ENCODE results near the gene CUL1.

The CUL1 gene

GRCh38 chr7:148738737-148739535 is 40.2 kb downstream of the CUL1 start:
- no peak for TF ChIP-seq POLR2AphosphoS5 (IDR thresholded peaks at IDR 0.05; ENCODE audit: low read depth, low read length)
- no peak for TF ChIP-seq POLR2A (IDR thresholded peaks at IDR 0.05; ENCODE audit: low read depth, low read length)
- no peak for TF ChIP-seq TAF1 (IDR thresholded peaks at IDR 0.05; ENCODE audit: borderline replicate concordance, low read depth, low read length)
- DNase-seq (ENCODE audit: insufficient read length) (no peak), FAIRE-seq (no peak)

- TF ChIP-seq TAF1 (IDR thresholded peaks at IDR 0.05; ENCODE audit: borderline replicate concordance, low read depth, low read length) (no peak), POLR2A (IDR thresholded peaks at IDR 0.05; ENCODE audit: low read depth, low read length) (no peak), POLR2AphosphoS5 (IDR thresholded peaks at IDR 0.05; ENCODE audit: low read depth, low read length) (no peak)
- no peak for DNase-seq (ENCODE audit: insufficient read length)
- no peak for FAIRE-seq
Observed at GRCh38 chr7:148746135-148746534, 47.4 kb downstream of the CUL1 start.

GRCh38 chr7:148747274-148747673 is 48.6 kb downstream of the CUL1 start:
- DNase-seq (ENCODE audit: insufficient read length), result no peak
- no peak for TF ChIP-seq TAF1 (IDR thresholded peaks at IDR 0.05; ENCODE audit: borderline replicate concordance, low read depth, low read length)
- TF ChIP-seq POLR2AphosphoS5 (IDR thresholded peaks at IDR 0.05; ENCODE audit: low read depth, low read length), result no peak
- TF ChIP-seq POLR2A (IDR thresholded peaks at IDR 0.05; ENCODE audit: low read depth, low read length), result no peak
- FAIRE-seq, result no peak

DNA sequence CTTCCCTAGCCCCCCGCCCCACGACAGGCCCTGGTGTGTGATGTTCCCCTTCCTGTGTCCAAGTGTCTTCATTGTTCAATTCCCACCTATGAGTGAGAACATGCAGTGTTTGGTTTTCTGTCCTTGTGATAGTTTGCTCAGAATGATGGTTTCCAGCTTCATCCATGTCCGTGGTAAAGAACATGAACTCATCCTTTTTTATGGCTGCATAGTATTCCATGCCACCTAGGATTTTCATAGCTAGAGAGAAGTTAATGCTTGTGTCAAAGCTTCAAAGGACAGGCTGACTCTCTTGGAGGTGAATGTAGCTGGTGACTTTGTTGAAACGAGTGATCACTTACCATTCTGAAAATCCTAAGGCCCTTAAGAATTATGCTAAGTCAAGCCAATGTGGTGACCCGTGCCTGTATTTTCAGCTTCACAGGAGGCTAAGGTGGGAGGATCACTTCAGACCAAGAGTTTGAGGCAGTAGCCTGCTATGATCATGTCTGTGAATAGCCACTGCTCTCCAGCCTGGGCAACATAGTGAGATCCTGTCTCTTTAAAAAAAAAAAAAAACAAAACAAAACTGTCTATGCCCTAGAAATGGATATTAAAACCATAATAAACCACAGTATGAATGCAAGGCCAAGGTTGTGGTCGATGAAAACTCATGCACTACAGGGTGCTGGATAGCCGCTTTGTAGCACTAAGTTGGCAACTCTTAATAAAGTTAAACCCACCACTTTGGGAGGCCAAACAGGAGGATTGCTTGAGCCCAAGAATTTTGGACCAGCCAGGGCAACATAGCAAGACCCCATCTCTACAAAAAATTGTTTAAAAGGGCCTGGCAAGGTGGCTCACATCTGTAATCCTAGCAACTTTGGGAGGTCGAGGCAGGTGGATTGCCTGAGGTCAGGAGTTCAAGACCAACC is 52.0 kb downstream of the CUL1 start:
- no peak for DNase-seq (ENCODE audit: insufficient read length)
- TF ChIP-seq POLR2A (IDR thresholded peaks at IDR 0.05; ENCODE audit: low read depth, low read length) (no peak), POLR2AphosphoS5 (IDR thresholded peaks at IDR 0.05; ENCODE audit: low read depth, low read length) (no peak), TAF1 (IDR thresholded peaks at IDR 0.05; ENCODE audit: borderline replicate concordance, low read depth, low read length) (no peak)
- no peak for FAIRE-seq

DNA sequence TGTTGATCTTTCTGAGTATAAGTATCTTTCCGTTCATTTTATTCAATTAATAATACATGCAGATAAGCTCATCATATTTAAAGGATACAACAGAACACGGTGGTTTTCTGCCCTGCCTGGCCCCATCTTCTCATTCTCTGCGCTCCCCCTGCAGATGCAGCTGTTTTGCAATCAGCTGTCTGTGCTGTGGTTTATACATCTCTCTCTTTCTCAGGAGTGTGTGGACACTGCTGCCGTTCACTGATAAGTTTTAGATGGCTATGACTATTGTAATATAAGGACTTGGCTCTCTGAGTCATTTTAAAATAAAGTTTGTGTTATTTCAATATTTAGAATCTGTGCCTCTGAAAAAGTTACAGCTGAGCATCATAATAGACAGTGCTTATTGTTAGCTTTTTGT is 54.5 kb downstream of the CUL1 start:
- DNase-seq (ENCODE audit: insufficient read length), result no peak
- TF ChIP-seq TAF1 (IDR thresholded peaks at IDR 0.05; ENCODE audit: borderline replicate concordance, low read depth, low read length) (no peak), POLR2AphosphoS5 (IDR thresholded peaks at IDR 0.05; ENCODE audit: low read depth, low read length) (no peak), POLR2A (IDR thresholded peaks at IDR 0.05; ENCODE audit: low read depth, low read length) (no peak)
- FAIRE-seq, result no peak

- no peak for TF ChIP-seq POLR2AphosphoS5 (IDR thresholded peaks at IDR 0.05; ENCODE audit: low read depth, low read length)
- TF ChIP-seq POLR2A (IDR thresholded peaks at IDR 0.05; ENCODE audit: low read depth, low read length), result no peak
- TF ChIP-seq TAF1 (IDR thresholded peaks at IDR 0.05; ENCODE audit: borderline replicate concordance, low read depth, low read length), result no peak
- DNase-seq (ENCODE audit: insufficient read length), result no peak
Observed at GRCh38 chr7:148754912-148755311, 56.2 kb downstream of the CUL1 start.

DNA sequence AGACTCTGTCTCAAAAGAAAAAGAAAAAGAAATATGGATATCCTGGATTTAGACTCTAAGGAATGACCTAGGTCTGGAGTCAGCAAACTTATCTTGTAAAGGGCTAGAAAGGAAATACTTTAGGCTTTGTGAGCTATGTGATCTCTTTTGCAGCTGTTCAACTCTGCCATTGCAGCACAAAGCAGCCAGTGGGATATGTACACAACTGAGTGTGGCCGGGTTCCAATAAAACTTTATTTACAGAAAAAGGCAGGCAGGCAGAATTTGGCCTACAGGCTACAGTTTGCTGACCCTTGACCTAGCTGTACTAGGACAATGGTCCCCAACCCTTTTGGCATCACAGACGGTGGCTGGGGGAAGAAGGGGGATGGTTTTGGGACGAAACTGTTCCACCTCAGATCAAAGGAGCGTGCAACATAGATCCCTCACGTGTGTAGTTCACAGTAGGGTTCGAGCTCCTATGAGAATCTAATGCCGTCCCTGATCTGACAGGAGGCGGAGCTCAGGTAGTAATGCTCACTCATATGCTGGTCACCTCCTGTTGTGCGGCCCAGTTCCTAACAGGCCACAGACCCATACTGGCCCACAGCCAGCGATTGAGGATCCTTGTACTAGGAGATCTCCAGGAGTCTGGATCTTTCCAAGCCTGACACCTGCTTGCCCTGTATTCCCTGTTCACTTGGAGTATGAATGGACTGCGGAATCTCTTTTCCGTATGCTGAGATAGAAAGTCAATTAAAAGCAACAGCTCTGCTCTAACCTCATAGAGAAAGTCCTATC is 63.0 kb downstream of the CUL1 start:
- TF ChIP-seq POLR2A (IDR thresholded peaks at IDR 0.05; ENCODE audit: low read depth, low read length) (no peak), TAF1 (IDR thresholded peaks at IDR 0.05; ENCODE audit: borderline replicate concordance, low read depth, low read length) (no peak), POLR2AphosphoS5 (IDR thresholded peaks at IDR 0.05; ENCODE audit: low read depth, low read length) (no peak)
- FAIRE-seq, result no peak
- DNase-seq (ENCODE audit: insufficient read length), result no peak

More at GRCh38 chr7:148754912-148755311, 56.2 kb downstream of the CUL1 start:
- FAIRE-seq, result no peak

DNA sequence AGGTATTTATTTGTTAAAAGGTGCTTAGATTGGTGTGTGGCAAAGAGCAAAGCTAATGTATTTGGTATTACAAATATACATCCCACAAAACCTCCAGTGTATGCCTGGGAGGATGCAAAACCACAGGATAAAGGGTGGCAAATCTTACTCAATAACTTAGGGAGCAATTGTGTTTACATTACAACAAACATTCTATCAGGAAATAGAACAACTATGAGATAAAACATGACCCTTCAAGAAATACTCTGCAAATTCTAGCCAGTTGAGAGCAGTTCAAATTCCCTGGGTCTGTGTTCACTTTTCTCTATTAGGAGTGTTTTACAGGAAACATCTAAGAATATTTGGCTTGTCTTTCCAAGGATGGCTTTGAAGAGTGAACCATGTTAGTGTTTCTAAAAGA is 64.9 kb downstream of the CUL1 start:
- no peak for TF ChIP-seq TAF1 (IDR thresholded peaks at IDR 0.05; ENCODE audit: borderline replicate concordance, low read depth, low read length)
- TF ChIP-seq POLR2AphosphoS5 (IDR thresholded peaks at IDR 0.05; ENCODE audit: low read depth, low read length), result no peak
- no peak for TF ChIP-seq POLR2A (IDR thresholded peaks at IDR 0.05; ENCODE audit: low read depth, low read length)
- no peak for DNase-seq (ENCODE audit: insufficient read length)
- FAIRE-seq, result no peak

GRCh38 chr7:148770004-148770403 is 71.3 kb downstream of the CUL1 start:
- DNase-seq (ENCODE audit: insufficient read length), result no peak
- TF ChIP-seq POLR2A (IDR thresholded peaks at IDR 0.05; ENCODE audit: low read depth, low read length) (no peak), TAF1 (IDR thresholded peaks at IDR 0.05; ENCODE audit: borderline replicate concordance, low read depth, low read length) (no peak), POLR2AphosphoS5 (IDR thresholded peaks at IDR 0.05; ENCODE audit: low read depth, low read length) (no peak)
- no peak for FAIRE-seq

GRCh38 chr7:148772297-148773089 is 73.8 kb downstream of the CUL1 start:
- no peak for FAIRE-seq
- no peak for DNase-seq (ENCODE audit: insufficient read length)
- TF ChIP-seq POLR2AphosphoS5 (IDR thresholded peaks at IDR 0.05; ENCODE audit: low read depth, low read length) (no peak), POLR2A (IDR thresholded peaks at IDR 0.05; ENCODE audit: low read depth, low read length) (no peak), TAF1 (IDR thresholded peaks at IDR 0.05; ENCODE audit: borderline replicate concordance, low read depth, low read length) (no peak)
